Stimulated activated CD8-positive, alpha-beta memory T cell treated with anti-CD3 and anti-CD28 coated beads, Interleukin-15, amount 100 ng/mL, for 1 hour (primary cell): ENCODE data around the gene SYT7.
A peak's percentile ranks its signal among the peaks of the same experiment; 100 is the strongest.

Source experiments
- DNase-seq: peaks from one replicate; pipeline ENCODE4 v3.0.0-alpha.2; 2020; ENCODE audit warnings: low read depth

Gene SYT7

GRCh38 chr11:61536676-61537270 is 44.1 kb downstream of the SYT7 start:
- no peak for DNase-seq

GRCh38 chr11:61535998-61536675 is 44.7 kb downstream of the SYT7 start:
- DNase-seq, result no peak

GRCh38 chr11:61534933-61535839 is 45.7 kb downstream of the SYT7 start:
- DNase-seq, result no peak

GRCh38 chr11:61534025-61534932 is 46.6 kb downstream of the SYT7 start:
- DNase-seq, result no peak

GRCh38 chr11:61533401-61533800 is 47.5 kb downstream of the SYT7 start:
- DNase-seq, result no peak

GRCh38 chr11:61533039-61533375 is 47.9 kb downstream of the SYT7 start:
- no peak for DNase-seq

- peak; percentile 14 for DNase-seq
These were observed 48.5 kb downstream of the SYT7 start for GRCh38 chr11:61532134-61533038.

GRCh38 chr11:61531044-61531443 is 49.8 kb downstream of the SYT7 start:
- no peak for DNase-seq

- DNase-seq, result no peak
These were observed 51.2 kb downstream of the SYT7 start for GRCh38 chr11:61529537-61530225.

- DNase-seq, result no peak
These were observed 52.8 kb downstream of the SYT7 start for GRCh38 chr11:61528114-61528513.

GRCh38 chr11:61526956-61527731 is 53.7 kb downstream of the SYT7 start:
- no peak for DNase-seq

GRCh38 chr11:61526229-61526628 is 54.6 kb downstream of the SYT7 start:
- no peak for DNase-seq

GRCh38 chr11:61524963-61525587 is 55.8 kb downstream of the SYT7 start:
- no peak for DNase-seq

GRCh38 chr11:61524446-61524845 is 56.4 kb downstream of the SYT7 start:
- DNase-seq, result no peak

- DNase-seq, result no peak
These were observed 58.0 kb downstream of the SYT7 start for GRCh38 chr11:61522881-61523280.

- no peak for DNase-seq
These were observed 62.7 kb downstream of the SYT7 start for GRCh38 chr11:61518032-61518795.

GRCh38 chr11:61516675-61517572 is 64.0 kb downstream of the SYT7 start:
- peak; percentile 49 for DNase-seq
